Measurements from ENCODE around the gene ZSCAN21. TPM values are rescaled to one million over a fixed set of nuclear protein-coding genes. Genes with fewer than 3 reads are reported as not detected.

ZSCAN21 gene
- total RNA-seq, 1 experiment from 2014 or later = 23.1 TPM

GRCh38 chr7:100023526-100023925 lies 26.0 kb upstream of the ZSCAN21 start:
- DNase-seq (ENCODE audit: low spot score) = no peak
- in situ Hi-C loops (cut with HindIII; ENCODE audit: low sequenced_read_pairs) = no loop called here

DNA sequence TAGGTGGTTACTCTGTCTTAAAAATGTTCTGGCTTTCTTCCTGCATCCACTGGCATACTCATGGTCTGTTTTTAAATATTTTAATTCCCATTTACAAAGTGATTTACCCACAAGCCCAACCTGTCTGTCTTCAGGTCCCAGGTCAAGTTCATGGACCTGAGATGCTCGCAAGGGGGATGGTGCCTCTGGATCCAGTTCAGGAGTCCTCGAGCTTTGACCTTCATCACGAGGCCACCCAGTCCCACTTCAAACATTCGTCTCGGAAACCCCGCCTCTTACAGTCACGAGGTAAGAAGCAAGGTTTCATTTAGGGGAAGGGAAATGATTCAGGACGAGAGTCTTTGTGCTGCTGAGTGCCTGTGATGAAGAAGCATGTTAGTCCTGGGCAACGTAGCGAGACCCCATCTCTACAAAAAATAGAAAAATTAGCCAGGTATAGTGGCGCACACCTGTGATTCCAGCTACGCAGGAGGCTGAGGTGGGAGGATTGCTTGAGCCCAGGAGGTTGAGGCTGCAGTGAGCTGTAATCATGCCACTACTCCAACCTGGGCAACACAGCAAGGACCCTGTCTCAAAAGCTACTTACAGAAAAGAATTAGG lies 25.5 kb upstream of the ZSCAN21 start:
- no peak for DNase-seq (ENCODE audit: low spot score)
- in situ Hi-C loops (cut with HindIII; ENCODE audit: low sequenced_read_pairs) = no loop called here

GRCh38 chr7:100027197-100027596 lies 22.4 kb upstream of the ZSCAN21 start:
- DNase-seq (ENCODE audit: low spot score) = no peak
- in situ Hi-C loops (cut with HindIII; ENCODE audit: low sequenced_read_pairs) = no loop called here

- no peak for DNase-seq (ENCODE audit: low spot score)
Observed at GRCh38 chr7:100029596-100029995, 20.0 kb upstream of the ZSCAN21 start.

GRCh38 chr7:100033526-100033925 lies 16.0 kb upstream of the ZSCAN21 start:
- no peak for DNase-seq (ENCODE audit: low spot score)
- in situ Hi-C loops (cut with HindIII; ENCODE audit: low sequenced_read_pairs) = no loop called here

More at GRCh38 chr7:100029596-100029995, 20.0 kb upstream of the ZSCAN21 start:
- in situ Hi-C loops (cut with HindIII; ENCODE audit: low sequenced_read_pairs) = no loop called here

- DNase-seq (ENCODE audit: low spot score) = no peak
- in situ Hi-C loops (cut with HindIII; ENCODE audit: low sequenced_read_pairs) = no loop called here
Observed at GRCh38 chr7:100034871-100035510, 14.6 kb upstream of the ZSCAN21 start.

DNA sequence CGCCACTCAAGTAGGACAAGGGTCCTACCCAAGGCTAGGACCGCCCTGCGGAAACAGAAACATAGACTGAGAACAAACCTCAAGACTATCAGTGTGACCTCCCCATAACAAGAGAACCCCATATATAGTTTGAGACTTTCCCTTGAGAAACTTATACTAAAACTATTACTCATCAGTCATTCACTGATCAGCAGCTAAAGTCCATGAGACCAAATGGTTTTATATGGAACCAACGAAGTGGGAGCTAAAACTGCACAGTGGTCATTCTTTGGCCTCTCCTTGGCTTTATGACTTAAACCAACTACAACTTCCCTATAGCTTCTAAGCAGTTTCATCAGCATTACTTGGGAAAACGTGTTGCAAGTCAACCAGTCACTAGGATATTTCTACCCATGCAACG lies 13.7 kb upstream of the ZSCAN21 start:
- in situ Hi-C loops (cut with HindIII; ENCODE audit: low sequenced_read_pairs) = no loop called here
- no peak for DNase-seq (ENCODE audit: low spot score)

DNA sequence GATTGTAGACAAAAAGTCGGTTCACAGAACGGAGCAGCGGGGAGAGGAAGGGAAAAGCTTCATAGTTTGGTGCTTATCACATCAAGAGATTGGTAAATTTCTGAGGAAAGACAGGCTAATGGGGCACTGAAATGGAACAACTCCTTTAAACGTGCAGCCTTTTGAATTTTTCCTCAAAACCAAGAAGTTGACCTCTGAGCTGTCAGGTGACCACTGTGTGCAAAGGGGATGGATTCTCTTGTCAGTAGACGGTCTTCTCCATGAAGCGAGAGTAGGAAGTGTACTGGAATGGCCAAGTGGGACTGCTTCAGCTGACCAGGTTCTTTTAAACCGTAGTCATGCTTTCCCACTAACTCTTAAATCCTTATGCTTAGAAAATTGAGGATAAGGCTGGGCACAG lies 11.2 kb upstream of the ZSCAN21 start:
- no peak for DNase-seq (ENCODE audit: low spot score)
- in situ Hi-C loops (cut with HindIII; ENCODE audit: low sequenced_read_pairs) = no loop called here

DNA sequence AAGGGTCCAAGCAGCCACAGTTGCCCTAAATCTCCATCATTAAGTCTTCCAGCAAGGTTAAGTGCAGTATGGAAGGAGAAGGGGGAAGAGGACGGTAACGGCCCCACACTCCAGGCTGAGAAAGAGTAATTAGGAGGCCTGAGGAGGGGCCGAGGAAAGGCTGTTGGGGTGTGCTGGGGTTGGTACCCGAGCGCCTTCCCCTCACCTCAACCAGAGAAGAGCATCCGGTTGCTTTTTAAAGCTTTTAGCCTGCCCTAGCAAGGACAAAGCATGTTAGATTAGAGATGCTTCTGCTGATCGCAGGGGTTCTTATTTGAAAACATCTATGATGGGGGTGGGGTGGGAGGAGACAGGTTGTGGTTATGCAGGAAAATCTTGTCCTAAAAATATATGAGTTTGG lies 9.0 kb upstream of the ZSCAN21 start:
- no peak for DNase-seq (ENCODE audit: low spot score)
- in situ Hi-C loops (cut with HindIII; ENCODE audit: low sequenced_read_pairs) = no loop called here

DNA sequence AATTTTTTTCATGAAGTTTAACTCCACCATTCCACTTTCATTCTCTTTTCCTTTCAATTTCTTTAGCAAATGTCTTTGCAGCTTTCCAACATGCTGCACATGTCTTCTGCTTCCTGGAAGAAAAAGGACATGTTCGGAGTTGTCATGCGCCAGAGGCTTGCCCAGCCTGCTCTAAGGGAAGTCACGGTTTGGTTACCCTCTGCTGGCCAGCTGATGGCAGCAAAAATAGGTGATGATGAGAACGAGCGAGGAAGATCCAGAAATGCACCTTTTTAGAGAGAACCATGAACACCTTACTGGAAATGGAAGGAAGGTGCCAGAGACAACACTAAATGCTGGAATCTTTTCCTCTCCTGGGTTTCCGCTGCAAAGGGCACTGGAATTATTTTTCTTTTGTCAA lies 4.9 kb upstream of the ZSCAN21 start:
- no peak for DNase-seq (ENCODE audit: low spot score)
- in situ Hi-C loops (cut with HindIII; ENCODE audit: low sequenced_read_pairs) = no loop called here

DNA sequence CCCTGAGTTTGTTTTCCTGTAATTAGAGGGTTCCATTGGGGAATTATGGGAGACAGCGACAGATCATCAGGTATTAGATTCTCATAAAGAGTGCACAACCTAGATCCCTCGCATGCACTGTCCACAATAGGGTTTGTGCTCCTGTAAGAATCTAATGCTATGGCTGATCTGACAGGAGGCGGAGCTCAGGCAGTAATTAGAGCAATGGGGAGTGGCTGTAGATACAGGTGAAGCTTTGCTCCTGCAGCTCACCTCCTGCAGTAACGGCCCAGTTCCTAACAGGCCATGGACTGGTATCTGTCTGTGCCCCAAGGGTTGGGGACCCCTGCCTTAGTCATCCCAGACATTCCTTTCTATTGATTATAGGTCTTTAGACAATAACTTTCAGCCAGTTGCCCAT lies 894 bp upstream of the ZSCAN21 start:
- in situ Hi-C loops (cut with HindIII; ENCODE audit: low sequenced_read_pairs) = no loop called here
- no peak for DNase-seq (ENCODE audit: low spot score)

DNA sequence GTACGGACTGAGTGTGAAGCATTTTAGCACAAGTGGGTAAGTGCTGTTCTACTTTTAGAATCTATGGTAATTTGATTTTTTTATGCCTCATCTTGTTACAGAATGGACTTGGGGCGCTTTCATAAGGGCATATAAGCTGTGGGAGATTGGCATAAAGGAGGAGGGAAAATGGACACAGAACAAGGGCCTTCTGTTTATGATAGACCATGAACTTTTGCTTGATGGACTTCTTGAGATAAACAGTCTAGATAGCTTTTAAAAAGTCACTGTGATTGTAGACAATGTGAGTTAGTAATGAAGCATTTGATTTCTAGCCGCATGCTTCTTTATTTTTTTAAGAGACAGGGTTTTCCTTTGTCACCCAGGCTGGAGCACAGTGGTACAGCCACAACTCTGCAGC lies 2.0 kb downstream of the ZSCAN21 start:
- no peak for DNase-seq (ENCODE audit: low spot score)
- in situ Hi-C loops (cut with HindIII; ENCODE audit: low sequenced_read_pairs) = no loop called here

DNA sequence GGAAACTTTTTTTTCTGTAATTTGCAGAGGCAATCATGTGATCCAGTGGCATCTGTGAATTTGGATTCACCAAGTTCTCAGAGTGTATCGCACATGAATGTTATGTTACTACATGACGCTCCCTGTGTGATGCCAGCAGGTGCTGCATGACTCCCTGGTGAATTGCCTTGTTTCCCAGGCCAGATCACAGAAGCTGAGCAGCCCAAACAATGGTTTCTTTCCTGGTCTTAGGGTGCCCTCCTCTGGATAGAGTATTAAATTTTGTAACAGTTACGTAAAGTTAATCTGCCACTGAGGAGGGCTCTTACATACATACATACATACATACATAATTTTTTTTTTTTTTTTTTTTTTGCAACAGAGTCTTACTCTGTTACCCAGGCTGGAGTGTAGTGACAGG lies 3.6 kb downstream of the ZSCAN21 start:
- in situ Hi-C loops (cut with HindIII; ENCODE audit: low sequenced_read_pairs) = no loop called here
- DNase-seq (ENCODE audit: low spot score) = peak; percentile 53

DNA sequence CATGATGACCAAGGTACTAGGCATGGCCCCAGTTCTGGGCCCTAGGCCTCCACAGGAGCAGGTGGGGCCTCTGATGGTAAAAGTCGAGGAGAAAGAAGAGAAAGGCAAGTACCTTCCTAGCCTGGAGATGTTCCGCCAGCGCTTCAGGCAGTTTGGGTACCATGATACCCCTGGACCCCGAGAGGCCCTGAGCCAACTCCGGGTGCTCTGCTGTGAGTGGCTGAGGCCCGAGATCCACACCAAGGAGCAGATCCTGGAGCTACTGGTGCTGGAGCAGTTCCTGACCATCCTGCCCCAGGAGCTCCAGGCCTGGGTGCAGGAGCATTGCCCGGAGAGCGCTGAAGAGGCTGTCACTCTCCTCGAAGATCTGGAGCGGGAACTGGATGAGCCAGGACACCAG lies 7.4 kb downstream of the ZSCAN21 start:
- no peak for DNase-seq (ENCODE audit: low spot score)
- in situ Hi-C loops (cut with HindIII; ENCODE audit: low sequenced_read_pairs) = no loop called here

DNA sequence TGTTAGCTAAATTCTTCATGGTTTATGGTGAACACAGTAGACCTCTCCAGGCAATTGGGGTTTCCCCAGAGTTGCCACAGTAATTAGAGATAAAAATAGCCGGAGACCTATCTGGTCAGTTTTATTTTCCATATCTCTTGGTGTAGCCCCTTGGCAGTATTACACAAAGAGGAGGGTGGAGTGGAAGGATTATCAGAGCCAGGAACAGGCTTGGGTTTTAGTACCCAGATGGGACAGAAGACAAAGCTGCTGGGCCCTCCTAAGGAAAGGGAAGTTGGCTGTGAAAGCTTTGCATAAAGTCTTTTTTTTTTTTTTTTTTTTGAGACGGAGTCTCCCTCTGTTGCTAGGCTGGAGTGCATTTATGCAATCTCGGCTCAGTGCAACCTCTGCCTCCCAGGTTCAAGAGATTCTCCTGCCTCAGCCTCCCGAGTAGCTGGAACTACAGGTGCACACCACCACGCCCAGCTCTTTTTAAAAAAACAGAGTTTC lies 9.7 kb downstream of the ZSCAN21 start:
- in situ Hi-C loops (cut with HindIII; ENCODE audit: low sequenced_read_pairs) = no loop called here
- no peak for DNase-seq (ENCODE audit: low spot score)

DNA sequence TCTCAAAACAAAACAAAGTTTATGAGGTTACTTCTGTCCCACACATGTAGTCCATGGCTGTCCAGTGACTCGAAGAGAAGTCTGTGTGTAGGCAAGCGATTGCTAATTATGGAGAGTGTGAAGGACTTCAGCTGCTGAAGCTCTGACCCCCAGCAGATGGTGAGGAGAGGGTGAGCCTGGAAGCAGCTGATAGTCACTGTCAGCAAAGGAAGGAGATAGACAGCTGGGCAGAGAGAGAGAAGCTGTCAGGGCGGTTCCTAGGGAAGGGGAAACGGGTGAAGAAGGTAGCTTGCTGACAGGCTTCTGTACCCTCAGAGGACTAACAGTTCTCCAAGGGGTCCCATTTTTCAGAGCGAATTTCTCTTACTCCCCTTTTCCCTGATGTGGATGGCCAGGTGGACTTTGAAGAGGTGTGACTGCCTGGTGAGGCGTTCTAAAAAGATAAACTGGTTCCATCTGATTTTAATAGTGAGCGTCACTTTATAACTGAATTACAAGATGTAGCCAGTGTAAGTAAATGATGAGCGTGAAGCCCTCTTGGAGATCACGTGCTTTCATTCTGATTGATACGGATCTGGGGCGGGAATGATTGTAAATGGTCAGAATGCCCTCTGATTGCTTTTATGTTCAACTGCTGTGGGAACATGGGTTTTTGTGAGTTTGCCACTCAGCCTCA lies 12.1 kb downstream of the ZSCAN21 start:
- in situ Hi-C loops (cut with HindIII; ENCODE audit: low sequenced_read_pairs) = no loop called here
- no peak for DNase-seq (ENCODE audit: low spot score)

DNA sequence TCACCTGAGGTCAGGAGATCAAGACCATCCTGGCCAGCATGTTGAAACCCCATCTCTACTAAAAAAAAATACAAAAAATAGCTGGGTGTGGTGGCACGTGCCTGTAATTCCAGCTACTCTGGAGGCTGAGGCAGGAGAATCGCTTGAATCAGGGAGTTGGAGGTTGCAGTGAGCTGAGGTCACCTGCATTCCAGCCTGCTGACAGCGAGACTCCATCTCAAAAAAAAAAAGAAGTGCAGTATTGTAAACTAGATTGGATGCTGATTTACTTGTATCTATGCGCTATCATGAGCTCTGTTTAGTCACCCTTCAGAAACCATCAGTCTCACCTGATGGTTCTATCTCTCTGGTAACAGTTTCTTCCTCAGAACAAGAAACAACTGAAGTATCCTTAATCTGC lies 13.8 kb downstream of the ZSCAN21 start:
- DNase-seq (ENCODE audit: low spot score) = no peak
- in situ Hi-C loops (cut with HindIII; ENCODE audit: low sequenced_read_pairs) = no loop called here

DNA sequence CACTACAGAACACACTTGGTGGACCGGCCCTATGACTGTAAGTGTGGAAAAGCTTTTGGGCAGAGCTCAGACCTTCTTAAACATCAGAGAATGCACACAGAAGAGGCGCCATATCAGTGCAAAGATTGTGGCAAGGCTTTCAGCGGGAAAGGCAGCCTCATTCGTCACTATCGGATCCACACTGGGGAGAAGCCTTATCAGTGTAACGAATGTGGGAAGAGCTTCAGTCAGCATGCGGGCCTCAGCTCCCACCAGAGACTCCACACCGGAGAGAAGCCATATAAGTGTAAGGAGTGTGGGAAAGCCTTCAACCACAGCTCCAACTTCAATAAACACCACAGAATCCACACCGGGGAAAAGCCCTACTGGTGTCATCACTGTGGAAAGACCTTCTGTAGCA lies 14.6 kb downstream of the ZSCAN21 start:
- no peak for DNase-seq (ENCODE audit: low spot score)
- in situ Hi-C loops (cut with HindIII; ENCODE audit: low sequenced_read_pairs) = no loop called here

DNA sequence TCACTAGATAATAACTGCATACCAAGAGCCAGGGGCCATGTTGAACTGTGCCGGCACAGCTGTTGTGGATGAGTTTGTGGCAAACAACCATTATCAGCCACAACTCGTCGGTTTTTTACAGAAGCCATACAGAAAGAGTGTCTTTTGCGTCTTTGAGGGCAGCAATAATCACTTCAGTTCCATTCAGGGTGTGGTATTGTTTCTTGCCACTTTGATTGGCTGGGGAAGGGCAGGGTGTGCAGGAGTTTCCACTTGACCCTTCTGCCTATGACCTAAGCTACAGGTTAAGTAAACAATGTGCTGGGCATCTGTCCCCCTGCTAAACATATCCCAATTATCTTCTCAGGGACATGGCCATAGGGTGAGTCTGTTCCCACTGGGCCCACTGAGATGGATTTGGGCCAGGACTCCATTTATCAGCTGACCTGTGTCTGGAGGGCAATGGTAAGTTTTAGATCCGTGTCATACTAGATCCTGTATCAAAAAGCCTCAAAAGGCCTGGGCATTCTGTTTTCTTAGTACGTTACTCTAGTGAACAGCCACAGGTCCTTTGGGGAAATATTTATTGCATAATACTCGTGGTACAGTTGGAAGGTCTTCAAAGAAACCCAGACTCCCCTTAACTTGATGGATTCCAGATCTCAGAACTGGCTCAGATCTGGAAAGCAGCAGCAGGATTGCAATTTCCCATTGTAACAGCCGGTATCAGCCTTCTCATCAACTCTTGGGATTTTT lies 16.0 kb downstream of the ZSCAN21 start:
- no peak for DNase-seq (ENCODE audit: low spot score)
- in situ Hi-C loops (cut with HindIII; ENCODE audit: low sequenced_read_pairs) = no loop called here

DNA sequence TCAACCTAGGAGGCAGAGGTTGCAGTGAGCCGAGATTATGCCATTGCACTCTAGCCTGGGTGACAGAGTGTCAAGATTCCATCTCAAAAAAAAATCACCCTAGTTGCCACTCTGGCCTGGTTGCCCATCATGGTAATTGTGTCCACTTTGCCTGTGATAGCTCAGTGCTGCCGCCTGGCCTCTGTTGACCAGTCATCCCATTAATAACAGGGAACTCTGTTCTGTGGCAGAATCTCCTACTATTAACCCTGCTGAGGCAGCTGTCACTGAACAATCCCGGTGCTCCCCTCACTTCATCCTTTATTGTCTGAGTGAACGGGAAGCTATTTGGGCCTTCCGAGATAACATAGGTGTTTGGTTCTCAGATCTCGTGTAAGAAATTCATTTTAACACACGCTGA lies 17.4 kb downstream of the ZSCAN21 start:
- no peak for DNase-seq (ENCODE audit: low spot score)
- in situ Hi-C loops (cut with HindIII; ENCODE audit: low sequenced_read_pairs) = no loop called here

Measured in G401 (cell line).